K562 (cell line): Measurements from ENCODE around the gene EFNA2. TPM values are rescaled to one million over a fixed set of nuclear protein-coding genes. Genes with fewer than 3 reads are reported as not detected.

ENCODE experiments used
- BCL6 ChIP-seq: fragments of 250-450 bp; sonication (Bioruptor Pico); IDR thresholded peaks from 2 replicates; pipeline ENCODE4 v1.4.0; 2020
- CBX5 ChIP-seq: IDR thresholded peaks from 2 replicates; pipeline ENCODE4 v1.6.1; 2014; ENCODE audit warnings: low read depth, borderline replicate concordance
- DACH1 ChIP-seq: fragments of 450-650 bp; IDR thresholded peaks from 2 replicates; pipeline ENCODE4 v1.6.1; 2018; ENCODE audit not compliant: partially characterized antibody
- ELF2 ChIP-seq: fragments of 250-450 bp; sonication (Bioruptor Pico); IDR thresholded peaks from 2 replicates; pipeline ENCODE4 v1.5.0; 2021; ENCODE audit warnings: mild to moderate bottlenecking
- GABPB1 ChIP-seq: sonication (generic); formaldehyde crosslinking; IDR thresholded peaks from 2 replicates; pipeline ENCODE4 v1.8.0; 2022; ENCODE audit warnings: mild to moderate bottlenecking, missing genetic modification reagents
- HNRNPH1 ChIP-seq: fragments of 200-400 bp; formaldehyde crosslinking; optimal IDR thresholded peaks from 2 replicates; pipeline ENCODE3; 2017; ENCODE audit warnings: low read depth, mild to moderate bottlenecking, low read length, moderate library complexity
- IRF1 ChIP-seq: sonication (generic); formaldehyde crosslinking; IDR thresholded peaks from 2 replicates; pipeline ENCODE4 v1.8.0; 2022; ENCODE audit warnings: missing genetic modification reagents, mild to moderate bottlenecking, borderline replicate concordance
- KDM5B ChIP-seq: fragments of 200-600 bp; sonication (generic); IDR thresholded peaks from 2 replicates; pipeline ENCODE4 v1.6.1; 2012; ENCODE audit warnings: low read depth, mild to moderate bottlenecking, moderate library complexity, low read length, control low read depth, inconsistent platforms; ENCODE audit not compliant: insufficient replicate concordance
- L3MBTL2 ChIP-seq: fragments of 450-650 bp; IDR thresholded peaks from 2 replicates; pipeline ENCODE4 v1.6.1; 2016; ENCODE audit warnings: mild to moderate bottlenecking, moderate library complexity
- MAFK ChIP-seq: IDR thresholded peaks from 2 replicates; pipeline ENCODE4 v1.6.1; 2011; ENCODE audit warnings: low read length, improper control_type of control experiment
- MAZ ChIP-seq, 2 experiments: fragments of 450-650 bp in 1 of 2; sonication (generic) in 1 of 2; formaldehyde crosslinking; IDR thresholded peaks in 1 of 2; conservative IDR thresholded peaks in 1 of 2; 2 replicates each; pipeline versions ENCODE4 v1.4.0 to v1.5.0; 2020; ENCODE audit warnings: mild to moderate bottlenecking in 1 of 2, missing genetic modification reagents in 1 of 2
- MTA2 ChIP-seq: fragments of 450-650 bp; IDR thresholded peaks from 2 replicates; pipeline ENCODE4 v1.6.1; 2016; ENCODE audit warnings: low read depth
- MXD1 ChIP-seq: fragments of 250-450 bp; sonication (Bioruptor Pico); IDR thresholded peaks from 2 replicates; pipeline ENCODE4 v1.8.0; 2021; ENCODE audit warnings: borderline replicate concordance, mild to moderate bottlenecking, moderate library complexity; ENCODE audit not compliant: poor library complexity, severe bottlenecking
- NFIX ChIP-seq: fragments of 250-450 bp; sonication (Bioruptor Pico); IDR thresholded peaks from 2 replicates; pipeline ENCODE4 v1.4.0; 2020; ENCODE audit warnings: low read depth, mild to moderate bottlenecking, moderate library complexity
- POLR2H ChIP-seq: IDR thresholded peaks from 2 replicates; pipeline ENCODE4 v1.6.1; 2016; ENCODE audit warnings: missing genetic modification characterization, low read depth, mild to moderate bottlenecking, control low read depth, missing compliant biosample characterization, moderate library complexity
- PTRF ChIP-seq: fragments of 450-650 bp; IDR thresholded peaks from 2 replicates; pipeline ENCODE4 v1.6.1; 2016; ENCODE audit warnings: mild to moderate bottlenecking, missing genetic modification characterization, missing compliant biosample characterization
- RBM14 ChIP-seq: fragments of 200-400 bp; formaldehyde crosslinking; IDR thresholded peaks from 2 replicates; pipeline ENCODE4 v1.6.1; 2018; ENCODE audit warnings: low read depth, mild to moderate bottlenecking, low read length, moderate library complexity, borderline replicate concordance; ENCODE audit not compliant: insufficient read depth
- SRSF3 ChIP-seq: fragments of 200-400 bp; formaldehyde crosslinking; IDR thresholded peaks from 2 replicates; pipeline ENCODE4 v1.6.1; 2016; ENCODE audit warnings: mild to moderate bottlenecking, low read length, moderate library complexity; ENCODE audit not compliant: insufficient read depth
- TSHZ1 ChIP-seq: fragments of 250-450 bp; sonication (Bioruptor Pico); IDR thresholded peaks from 2 replicates; pipeline ENCODE4 v1.4.0; 2020; ENCODE audit warnings: mild to moderate bottlenecking, moderate library complexity
- U2AF2 ChIP-seq: fragments of 200-400 bp; formaldehyde crosslinking; optimal IDR thresholded peaks from 2 replicates; pipeline ENCODE3; 2017; ENCODE audit warnings: low read depth, mild to moderate bottlenecking, low read length
- ZBTB1 ChIP-seq: sonication (generic); formaldehyde crosslinking; IDR thresholded peaks from 2 replicates; pipeline ENCODE4 v1.8.1; 2023; ENCODE audit warnings: missing genetic modification reagents, low read depth, mild to moderate bottlenecking, borderline replicate concordance
- ZBTB7A ChIP-seq: IDR thresholded peaks from 2 replicates; pipeline ENCODE4 v1.6.1; 2011; ENCODE audit warnings: low read depth, mild to moderate bottlenecking, low read length, moderate library complexity, borderline replicate concordance; ENCODE audit not compliant: control insufficient read depth
- ZEB2 ChIP-seq: fragments of 450-650 bp; IDR thresholded peaks from 2 replicates; pipeline ENCODE4 v1.6.1; 2016
- ZNF133 ChIP-seq: fragments of 250-450 bp; sonication (Bioruptor Pico); IDR thresholded peaks from 2 replicates; pipeline ENCODE4 v1.4.0; 2020; ENCODE audit warnings: mild to moderate bottlenecking
- ZNF830 ChIP-seq: fragments of 250-450 bp; sonication (Bioruptor Pico); IDR thresholded peaks from 2 replicates; pipeline ENCODE4 v1.5.0; 2021; ENCODE audit warnings: mild to moderate bottlenecking
- polyA plus RNA-seq, 8 experiments: library from polyadenylated mRNA; depleted of rRNA in 4 of 8; stranded (reverse) in 5 of 8; unstranded in 3 of 8; fragments of >200 nt; fragmentation: Nextera tagmentation in 2 of 8; fragmentation: Illumina TruSeq in 1 of 8; extraction: Ambion mirVana in 2 of 8; extraction: Trizol in 1 of 8; gene quantifications; 2 replicates each; pipeline versions ENCODE4 v1.2.1 to v1.2.3, GENCODE V29; 2011 to 2014; ENCODE audit warnings: inconsistent platforms in 1 of 8, missing spikeins in 1 of 8
- total RNA-seq, 7 experiments: library from RNA; depleted of rRNA in 6 of 7; stranded (reverse); fragments of >200 nt in 6 of 7; fragmentation: Illumina TruSeq in 2 of 7; extraction: Trizol in 2 of 7; gene quantifications; 2 replicates each; pipeline versions ENCODE4 v1.2.1 to v1.2.3, GENCODE V29; 2011 to 2021; ENCODE audit warnings: low replicate concordance in 1 of 7

EFNA2 gene
- total and polyA plus RNA-seq, 9 of the 15 experiments (the other 6 are each of a cell fraction or from before 2014, with no cell fraction given) = 0.11 to 0.44 (median 0.15) TPM; not detected in 6

- TF ChIP-seq U2AF2 = no peak
- TF ChIP-seq MXD1 = peak; percentile 15
- TF ChIP-seq TSHZ1 (CRISPR knock-in tag) = no peak; the same call in 1 of the 2 replicates
- TF ChIP-seq KDM5B = peak; percentile 33
- no peak for TF ChIP-seq HNRNPH1
- TF ChIP-seq IRF1 (CRISPR knock-in tag) = no peak
- TF ChIP-seq RBM14 = peak; percentile 1; the same call in 1 of the 2 replicates
- TF ChIP-seq ELF2 (CRISPR knock-in tag) = no peak
- TF ChIP-seq CBX5 = no peak
- no peak for TF ChIP-seq BCL6 (CRISPR knock-in tag)
- TF ChIP-seq GABPB1 (CRISPR knock-in tag) = peak; percentile 51; the same call in 1 of the 2 replicates
- TF ChIP-seq ZEB2 = no peak
- no peak for TF ChIP-seq ZNF133 (CRISPR knock-in tag)
- no peak for TF ChIP-seq MAFK
- no peak for TF ChIP-seq MTA2
- TF ChIP-seq SRSF3 = no peak
- TF ChIP-seq ZBTB7A = peak; percentile 89
- TF ChIP-seq DACH1 = no peak
- TF ChIP-seq ZNF830 (CRISPR knock-in tag) = no peak
- TF ChIP-seq PTRF = no peak
- TF ChIP-seq MAZ (CRISPR knock-in tag; conservative IDR thresholded peaks at IDR 0.05 in 1 of 2, IDR thresholded peaks at IDR 0.05 in 1 of 2) = peak in 1 of 2 experiments; percentile 13; a peak in 1 of 4 replicates
- peak; percentile 79; the same call in 1 of the 2 replicates for TF ChIP-seq L3MBTL2
- no peak for TF ChIP-seq ZBTB1 (CRISPR knock-in tag)
- TF ChIP-seq POLR2H (tag) = no peak
- TF ChIP-seq NFIX (CRISPR knock-in tag) = no peak
Measured at GRCh38 chr19:1274081-1274851, 11.4 kb upstream of the EFNA2 start (continued).
